Measurements from ENCODE around the gene ZNF837.
"Not testable (repeated sequence)": the region's sequence is repeated elsewhere in the genome, so short reads cannot be mapped to it uniquely, and the experiment has no call there.

ZNF837 gene

DNA sequence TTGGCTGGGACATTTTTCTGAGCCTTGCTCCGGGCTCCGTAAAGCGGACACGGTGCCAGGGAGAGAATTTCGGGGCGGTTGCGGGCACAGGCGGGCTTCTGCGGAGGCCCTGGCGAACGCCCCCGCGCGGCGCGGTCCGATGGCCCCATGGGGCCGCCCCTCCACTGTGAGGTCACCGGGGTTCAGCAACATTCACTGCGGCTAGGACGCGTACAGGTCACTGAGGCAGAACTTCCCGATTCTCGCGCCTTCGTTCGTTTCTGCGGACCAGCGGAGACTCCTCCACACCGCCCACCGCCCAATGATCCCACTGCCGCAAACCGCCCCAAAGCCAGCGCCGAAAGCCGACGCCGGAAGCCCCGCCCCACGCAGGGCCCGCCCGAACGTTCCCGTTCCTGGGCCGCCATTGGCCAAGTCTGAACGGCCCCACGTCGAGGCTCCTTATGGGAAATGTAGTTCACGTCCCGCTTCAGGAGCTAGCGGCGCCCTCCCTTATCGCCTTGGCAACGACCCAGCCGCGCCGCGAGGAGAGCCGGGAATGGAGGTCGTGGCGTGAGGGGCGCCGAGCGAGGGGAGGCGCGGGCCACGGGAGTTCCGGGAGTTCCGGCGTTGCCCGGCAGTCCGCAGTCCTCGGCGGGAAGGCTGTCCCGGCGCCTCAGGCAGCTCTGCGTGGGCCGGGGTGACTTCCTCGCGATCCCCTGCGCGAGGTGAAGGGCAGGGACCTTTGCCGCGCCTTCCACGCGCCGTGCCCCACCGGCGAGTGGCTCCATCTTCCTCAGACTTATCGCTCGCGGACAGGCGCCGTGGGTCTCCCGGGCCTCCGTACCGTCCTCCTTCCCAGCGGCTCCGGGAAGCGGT, 27.6 kb upstream of the ZNF837 start, which contains the start of gene ZNF584:
Gene ZNF584, plus strand, starts transcription at position 498 of the 858 bp plus-strand sequence. CDS start 499 bp downstream, outside the sequence.
- peak within 1 kb of the TSS; percentile 90 for H3K4me3 ChIP-seq
- TF ChIP-seq, protein P1, sequence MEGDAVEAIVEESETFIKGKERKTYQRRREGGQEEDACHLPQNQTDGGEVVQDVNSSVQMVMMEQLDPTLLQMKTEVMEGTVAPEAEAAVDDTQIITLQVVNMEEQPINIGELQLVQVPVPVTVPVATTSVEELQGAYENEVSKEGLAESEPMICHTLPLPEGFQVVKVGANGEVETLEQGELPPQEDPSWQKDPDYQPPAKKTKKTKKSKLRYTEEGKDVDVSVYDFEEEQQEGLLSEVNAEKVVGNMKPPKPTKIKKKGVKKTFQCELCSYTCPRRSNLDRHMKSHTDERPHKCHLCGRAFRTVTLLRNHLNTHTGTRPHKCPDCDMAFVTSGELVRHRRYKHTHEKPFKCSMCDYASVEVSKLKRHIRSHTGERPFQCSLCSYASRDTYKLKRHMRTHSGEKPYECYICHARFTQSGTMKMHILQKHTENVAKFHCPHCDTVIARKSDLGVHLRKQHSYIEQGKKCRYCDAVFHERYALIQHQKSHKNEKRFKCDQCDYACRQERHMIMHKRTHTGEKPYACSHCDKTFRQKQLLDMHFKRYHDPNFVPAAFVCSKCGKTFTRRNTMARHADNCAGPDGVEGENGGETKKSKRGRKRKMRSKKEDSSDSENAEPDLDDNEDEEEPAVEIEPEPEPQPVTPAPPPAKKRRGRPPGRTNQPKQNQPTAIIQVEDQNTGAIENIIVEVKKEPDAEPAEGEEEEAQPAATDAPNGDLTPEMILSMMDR (IDR thresholded peaks at IDR 0.05): no peak
- DNase-seq (ENCODE audit: low spot score): peak; percentile 95
- peak within 1 kb of the TSS; percentile 73 to 90 for H3K27ac ChIP-seq

DNA sequence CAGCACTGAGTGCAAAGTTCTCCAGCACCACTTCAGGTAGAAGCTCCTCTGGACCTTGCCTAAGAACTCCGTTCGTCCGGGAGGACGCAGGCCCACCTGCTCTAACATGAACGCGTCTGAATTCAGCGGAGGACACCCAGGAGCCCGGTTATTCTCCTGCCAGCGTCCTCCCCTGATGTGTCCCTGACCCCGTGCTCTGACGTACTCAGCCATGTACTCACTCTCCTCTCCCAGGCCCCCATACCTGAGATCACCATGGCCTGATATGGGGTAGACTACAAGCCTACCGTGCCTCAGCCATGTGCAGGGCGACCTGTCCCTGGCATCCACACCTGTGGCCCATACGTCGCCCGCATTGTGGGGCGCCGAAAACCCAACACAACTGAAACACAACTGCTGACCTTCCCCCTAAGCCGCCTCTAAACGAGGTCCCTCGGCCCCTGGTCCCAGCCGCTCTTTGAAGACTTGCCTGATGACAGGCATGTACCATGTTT, 26.9 kb upstream of the ZNF837 start:
- peak overlapping the region; percentile 90 for H3K4me3 ChIP-seq
- peak overlapping the region; percentile 73 to 90 for H3K27ac ChIP-seq
- no peak for DNase-seq (ENCODE audit: low spot score)
- TF ChIP-seq, protein P1 (IDR thresholded peaks at IDR 0.05): no peak

DNA sequence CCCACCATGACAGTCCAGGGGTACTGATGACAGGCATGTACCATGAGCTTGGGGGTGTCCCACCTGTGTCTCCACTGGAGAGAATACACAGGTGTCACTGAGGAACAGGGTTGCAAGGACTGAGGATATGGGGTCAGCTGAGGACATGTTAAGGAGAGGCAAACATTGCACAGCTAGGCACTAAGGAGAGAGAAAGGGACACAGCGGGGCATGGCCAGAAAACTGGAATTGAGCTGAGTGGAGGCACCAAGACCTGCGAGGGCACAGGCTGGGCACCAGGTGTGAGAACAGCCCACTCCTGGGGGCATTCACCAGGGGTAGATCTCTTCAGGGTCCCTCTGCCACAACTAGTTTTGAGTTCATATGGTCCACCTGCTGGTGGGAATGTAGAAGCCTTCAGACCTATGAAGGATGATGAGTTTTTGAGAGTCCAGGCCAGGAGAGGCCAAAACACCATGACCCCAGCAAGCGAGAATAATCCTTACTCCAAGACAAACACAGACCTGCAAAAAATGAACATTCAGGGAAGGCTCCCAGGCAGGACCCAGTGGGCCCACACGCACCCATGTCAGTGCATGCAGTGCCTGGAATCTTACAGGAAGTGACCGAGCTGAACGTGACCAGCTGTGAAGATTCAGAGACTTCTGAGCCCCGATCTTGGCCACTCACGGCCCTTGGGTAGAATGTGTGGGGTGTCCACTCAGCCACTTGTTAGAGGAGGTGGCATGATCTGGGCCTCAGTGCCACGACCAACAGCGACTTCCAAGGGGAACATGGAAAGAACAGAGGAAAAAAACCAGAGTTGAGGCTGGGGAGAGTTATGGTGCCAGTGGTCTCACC, 26.2 kb upstream of the ZNF837 start:
- DNase-seq (ENCODE audit: low spot score): no peak
- Histone ChIP-seq H3K4me3 (peak overlapping the region; percentile 90), H3K27ac (peak overlapping the region in 1 of 2 donors; percentile 90)
- TF ChIP-seq, protein P1 (IDR thresholded peaks at IDR 0.05): no peak

- H3K27ac ChIP-seq; DNase-seq (ENCODE audit: low spot score); H3K4me3 ChIP-seq: not testable (repeated sequence)
Observed at GRCh38 chr19:58403920-58404478, 23.2 kb upstream of the ZNF837 start.

GRCh38 chr19:58401840-58402421, 21.1 kb upstream of the ZNF837 start:
- peak overlapping the region; percentile 72 for H3K4me3 ChIP-seq
- peak; percentile 72 for DNase-seq (ENCODE audit: low spot score)
- TF ChIP-seq, protein P1 (IDR thresholded peaks at IDR 0.05): no peak
- H3K27ac ChIP-seq: peak overlapping the region in 1 of 2 donors; percentile 21

GRCh38 chr19:58400916-58401839, 20.3 kb upstream of the ZNF837 start:
- H3K27ac ChIP-seq: peak overlapping the region; percentile 38 to 71

More at GRCh38 chr19:58400916-58401839, 20.3 kb upstream of the ZNF837 start:
- H3K4me3 ChIP-seq: peak overlapping the region; percentile 72
- DNase-seq (ENCODE audit: low spot score): peak; percentile 99
- TF ChIP-seq, protein P1 (IDR thresholded peaks at IDR 0.05): no peak

Measured in coronary artery (tissue), 2 donors.